GM12865 (cell line): ENCODE results near the gene IL18BP.

Experiments used
- DNase-seq: peaks from one replicate; pipeline ENCODE4 v3.0.0; 2010; ENCODE audit warnings: low read depth
- H3K4me3 ChIP-seq: 2 replicates; pipeline ENCODE4 v1.5.1; 2011; ENCODE audit warnings: mild to moderate bottlenecking, low read depth, low read length, control low read depth
- CTCF ChIP-seq: IDR thresholded peaks from 2 replicates; pipeline ENCODE4 v1.5.1; 2011; ENCODE audit warnings: low read length, control low read depth, low read depth, inconsistent platforms; ENCODE audit not compliant: insufficient read depth; ENCODE audit errors: missing control alignments

The IL18BP gene

GRCh38 chr11:71986131-71986530 is 12.6 kb upstream of the IL18BP start:
- H3K4me3 ChIP-seq, result no peak overlapping the region
- no peak for DNase-seq
- TF ChIP-seq CTCF, result no peak

GRCh38 chr11:71987521-71987920 is 11.2 kb upstream of the IL18BP start:
- DNase-seq, result no peak
- no peak overlapping the region for H3K4me3 ChIP-seq
- no peak for TF ChIP-seq CTCF

- no peak for DNase-seq
- no peak for TF ChIP-seq CTCF
- H3K4me3 ChIP-seq, result no peak overlapping the region
Observed at GRCh38 chr11:71988050-71988449, 10.7 kb upstream of the IL18BP start.

- no peak for TF ChIP-seq CTCF
- no peak for DNase-seq
Observed at GRCh38 chr11:71990701-71991100, 8.0 kb upstream of the IL18BP start.

GRCh38 chr11:71991494-71991893 is 7.2 kb upstream of the IL18BP start:
- no peak for TF ChIP-seq CTCF
- DNase-seq, result peak; percentile 88
- no peak overlapping the region for H3K4me3 ChIP-seq

More at GRCh38 chr11:71990701-71991100, 8.0 kb upstream of the IL18BP start:
- no peak overlapping the region for H3K4me3 ChIP-seq

- H3K4me3 ChIP-seq, result no peak overlapping the region
- peak; percentile 40 for DNase-seq
- no peak for TF ChIP-seq CTCF
Observed at GRCh38 chr11:71992136-71992730, 6.5 kb upstream of the IL18BP start.

GRCh38 chr11:71994786-71995185 is 3.9 kb upstream of the IL18BP start:
- no peak for DNase-seq
- no peak for TF ChIP-seq CTCF
- H3K4me3 ChIP-seq, result no peak overlapping the region
